HG03039 (cell line): ENCODE data around the gene SUCO.

ENCODE experiments used
- ATAC-seq: cut with Tn5 transposase; IDR thresholded peaks from one replicate; pipeline ENCODE4 v1.9.1; 2021; ENCODE audit warnings: mild to moderate bottlenecking, moderate library complexity; ENCODE audit not compliant: unreplicated experiment

The SUCO gene

GRCh38 chr1:172515927-172516326 lies 17.0 kb upstream of the SUCO start:
- no peak for ATAC-seq

GRCh38 chr1:172517081-172517480 lies 15.9 kb upstream of the SUCO start:
- no peak for ATAC-seq

- ATAC-seq, result no peak
Observed at GRCh38 chr1:172517545-172517944, 15.4 kb upstream of the SUCO start.

GRCh38 chr1:172529304-172529703 lies 3.6 kb upstream of the SUCO start:
- ATAC-seq, result no peak

GRCh38 chr1:172530000-172530399 lies 3.0 kb upstream of the SUCO start:
- ATAC-seq, result no peak

GRCh38 chr1:172531412-172532182 lies 1.4 kb upstream of the SUCO start:
- no peak for ATAC-seq

- peak; percentile 55 for ATAC-seq
Observed at GRCh38 chr1:172532183-172532699, 709 bp upstream of the SUCO start.

GRCh38 chr1:172533513-172534151 lies 682 bp downstream of the SUCO start:
- peak; percentile 18 for ATAC-seq

- no peak for ATAC-seq
Observed at GRCh38 chr1:172536256-172536655, 3.3 kb downstream of the SUCO start.

GRCh38 chr1:172537366-172537765 lies 4.4 kb downstream of the SUCO start:
- ATAC-seq, result no peak

- ATAC-seq, result no peak
Observed at GRCh38 chr1:172537827-172538391, 5.0 kb downstream of the SUCO start.

- ATAC-seq, result no peak
Observed at GRCh38 chr1:172540635-172541034, 7.7 kb downstream of the SUCO start.

GRCh38 chr1:172544481-172545104 lies 11.6 kb downstream of the SUCO start:
- ATAC-seq, result no peak

GRCh38 chr1:172545396-172546004 lies 12.6 kb downstream of the SUCO start:
- ATAC-seq, result peak; percentile 56

GRCh38 chr1:172547071-172547470 lies 14.1 kb downstream of the SUCO start:
- no peak for ATAC-seq

- no peak for ATAC-seq
Observed at GRCh38 chr1:172549621-172550280, 16.8 kb downstream of the SUCO start.

GRCh38 chr1:172551279-172551678 lies 18.3 kb downstream of the SUCO start:
- ATAC-seq, result no peak

GRCh38 chr1:172554915-172555314 lies 22.0 kb downstream of the SUCO start:
- no peak for ATAC-seq

GRCh38 chr1:172556461-172556860 lies 23.5 kb downstream of the SUCO start:
- no peak for ATAC-seq

- no peak for ATAC-seq
Observed at GRCh38 chr1:172557270-172557669, 24.3 kb downstream of the SUCO start.
